Breast epithelium (tissue), 4 donors: ENCODE data around the gene RNF39. TPM values are rescaled to one million over a fixed set of nuclear protein-coding genes. Genes with fewer than 3 reads are reported as not detected.
"Not testable (repeated sequence)": the region's sequence is repeated elsewhere in the genome, so short reads cannot be mapped to it uniquely, and the experiment has no call there.

Experiments
- DNase-seq, 2 donors: peaks; one replicate each; pipeline ENCODE4 v3.0.0-alpha.2; 2019; ENCODE audit warnings: low spot score in 2 of 2
- H3K27ac ChIP-seq, 2 donors: fragments of 200-600 bp; sonication (generic) in 1 of 2; one replicate each; pipeline ENCODE4 v1.5.1; 2016 to 2019; ENCODE audit warnings: mild to moderate bottlenecking in 1 of 2
- H3K27me3 ChIP-seq, 2 donors: fragments of 200-600 bp; sonication (generic) in 1 of 2; one replicate each; pipeline versions ENCODE4 v1.5.1 to v1.6.0; 2017 to 2019; ENCODE audit warnings: control low read depth in 1 of 2, mild to moderate bottlenecking in 1 of 2
- H3K36me3 ChIP-seq: fragments of 200-600 bp; one replicate; pipeline ENCODE4 v1.5.1; 2019
- H3K4me1 ChIP-seq, 2 donors: fragments of 200-600 bp; sonication (generic); one replicate each; pipeline ENCODE4 v1.5.1; 2016 to 2019; ENCODE audit warnings: control low read depth in 1 of 2
- H3K4me3 ChIP-seq, 3 donors: fragments of 200-600 bp; sonication (generic); 1 replicate in 2 of 3; 2 replicates in 1 of 3; pipeline ENCODE4 v1.5.1; 2016 to 2019; ENCODE audit warnings: mild to moderate bottlenecking in 3 of 3, moderate library complexity in 2 of 3
- H3K9me3 ChIP-seq, 2 donors: fragments of 200-600 bp; sonication (generic) in 1 of 2; one replicate each; pipeline ENCODE4 v1.5.1; 2016 to 2019; ENCODE audit warnings: control low read depth in 1 of 2
- CTCF ChIP-seq, 3 donors: fragments of 450-650 bp; IDR thresholded peaks; one replicate each; pipeline ENCODE4 v1.5.1; 2016 to 2017; ENCODE audit warnings: antibody characterized with exemption in 3 of 3, mild to moderate bottlenecking in 3 of 3, moderate library complexity in 3 of 3
- POLR2A ChIP-seq: fragments of 450-650 bp; IDR thresholded peaks from one replicate; pipeline ENCODE4 v1.6.1; 2016; ENCODE audit warnings: antibody characterized with exemption, mild to moderate bottlenecking, moderate library complexity
- POLR2AphosphoS5 ChIP-seq, 3 donors: sonication (generic); formaldehyde crosslinking; IDR thresholded peaks; one replicate each; pipeline ENCODE4 v1.6.1; 2017; ENCODE audit warnings: antibody characterized with exemption in 3 of 3
- intact Hi-C: fragments of 100-400 bp; cut with DNase I; formaldehyde crosslinking; loops from one replicate; pipeline ENCODE4 v1.15.1; 2023; ENCODE audit warnings: low total_unique reads
- total RNA-seq, 3 donors: library from RNA; depleted of rRNA; stranded (reverse); fragments of >200 nt; gene quantifications; one replicate each; pipeline ENCODE4 v1.1.0, GENCODE V29; 2016

The RNF39 gene
- total RNA-seq, 3 donors from 2014 or later, result 11.1 to 40.0 TPM; not detected in 1

- Histone ChIP-seq H3K36me3 (no peaks in the 10 kb centered on the region), H3K9me3 (no peaks in the 10 kb centered on the region), H3K4me3 (no peak overlapping the region), H3K27ac (no peak overlapping the region), H3K27me3 (no peaks in the 10 kb centered on the region), H3K4me1 (no peaks in the 10 kb centered on the region)
- intact Hi-C loops, result no loop called here
- no peak for DNase-seq
- TF ChIP-seq CTCF (IDR thresholded peaks at IDR 0.05) (no peak), POLR2AphosphoS5 (IDR thresholded peaks at IDR 0.05) (no peak), POLR2A (no peak)
Observed at GRCh38 chr6:30025186-30025585, 50.4 kb downstream of the RNF39 start.

- H3K9me3 ChIP-seq, H3K4me3 ChIP-seq, H3K36me3 ChIP-seq, H3K27me3 ChIP-seq, DNase-seq, H3K4me1 ChIP-seq, intact Hi-C loops, H3K27ac ChIP-seq: not testable (repeated sequence)
Observed at GRCh38 chr6:30022712-30023111, 52.9 kb downstream of the RNF39 start.

GRCh38 chr6:30022189-30022588 lies 53.4 kb downstream of the RNF39 start:
- H3K36me3 ChIP-seq, result no peaks in the 10 kb centered on the region
- no peak overlapping the region for H3K4me3 ChIP-seq
- H3K27me3 ChIP-seq, result no peaks in the 10 kb centered on the region
- H3K27ac ChIP-seq, result no peak overlapping the region
- TF ChIP-seq CTCF (IDR thresholded peaks at IDR 0.05), result no peak
- TF ChIP-seq POLR2A, result no peak
- no peak for TF ChIP-seq POLR2AphosphoS5 (IDR thresholded peaks at IDR 0.05)
- no peak for DNase-seq
- no peaks in the 10 kb centered on the region for H3K4me1 ChIP-seq
- intact Hi-C loops, result no loop called here
- no peaks in the 10 kb centered on the region for H3K9me3 ChIP-seq

GRCh38 chr6:30020626-30021025 lies 54.9 kb downstream of the RNF39 start:
- no peaks in the 10 kb centered on the region for H3K36me3 ChIP-seq
- no peaks in the 10 kb centered on the region for H3K4me1 ChIP-seq
- H3K27me3 ChIP-seq, result no peaks in the 10 kb centered on the region
- H3K9me3 ChIP-seq, result no peaks in the 10 kb centered on the region
- no peak for TF ChIP-seq POLR2A
- TF ChIP-seq CTCF (IDR thresholded peaks at IDR 0.05), result no peak
- TF ChIP-seq POLR2AphosphoS5 (IDR thresholded peaks at IDR 0.05), result no peak
- H3K27ac ChIP-seq, result no peak overlapping the region
- intact Hi-C loops, result no loop called here
- DNase-seq, result no peak
- H3K4me3 ChIP-seq, result no peak overlapping the region

Other genes with a start within 250 kb of the RNF39 start
- gene HLA-G, start 247.9 kb downstream of the RNF39 start, total RNA-seq, result not detected
- 100 to 1,000 TPM; 327 to 617 (median 473) TPM for gene HLA-A, start 133.2 kb downstream of the RNF39 start, total RNA-seq
- gene POLR1H, start 14.5 kb downstream of the RNF39 start, total RNA-seq, result 10 to 100 TPM; 14.2 to 39.7 (median 24.1) TPM
- 10 to 100 TPM; 28.2 to 43.5 (median 35.8) TPM for gene PPP1R11, start 8.6 kb downstream of the RNF39 start, total RNA-seq
- 1 to 10 TPM in 1 of 3 donors, not detected in 2; 3.3 TPM for gene TRIM31, start 37.3 kb upstream of the RNF39 start, total RNA-seq
- gene TRIM40, start 60.4 kb upstream of the RNF39 start, total RNA-seq, result under 1 TPM in 1 of 3 donors, not detected in 2; 0.33 TPM
- not detected for gene TRIM10, start 85.4 kb upstream of the RNF39 start, total RNA-seq
- gene TRIM15, start 87.8 kb upstream of the RNF39 start, total RNA-seq, result under 1 TPM in 1 of 3 donors, not detected in 2; 0.33 TPM
- 10 to 100 TPM; 31.7 to 66.2 (median 47.5) TPM for gene TRIM26, start 137.6 kb upstream of the RNF39 start, total RNA-seq